H9 (cell line): ENCODE measurements around the gene FSTL4. TPM values are rescaled to one million over a fixed set of nuclear protein-coding genes. Genes with fewer than 3 reads are reported as not detected.

ENCODE experiments used
- DNase-seq: peaks from one replicate; pipeline ENCODE4 v3.0.0-alpha.2; 2017
- H2AFZ ChIP-seq: one replicate; pipeline ENCODE4 v1.6.1; 2013; ENCODE audit warnings: mild to moderate bottlenecking, low read length, control low read depth, moderate library complexity
- H2AK5ac ChIP-seq: 2 replicates; pipeline ENCODE4 v1.6.1; 2013; ENCODE audit warnings: low read length, control low read depth, mixed read lengths; ENCODE audit not compliant: insufficient read length
- H2BK120ac ChIP-seq: one replicate; pipeline ENCODE4 v1.6.1; 2013; ENCODE audit warnings: low read depth, mild to moderate bottlenecking, low read length, control low read depth, inconsistent platforms; ENCODE audit not compliant: poor library complexity, severe bottlenecking
- H2BK12ac ChIP-seq: 2 replicates; pipeline ENCODE4 v1.6.1; 2013; ENCODE audit warnings: low read length, control low read depth, mixed read lengths, low read depth; ENCODE audit not compliant: insufficient read length
- H2BK15ac ChIP-seq: 2 replicates; pipeline ENCODE4 v1.6.1; 2013; ENCODE audit warnings: low read depth, low read length, control low read depth
- H2BK20ac ChIP-seq: one replicate; pipeline ENCODE4 v1.6.1; 2013; ENCODE audit warnings: low read depth, mild to moderate bottlenecking, low read length, control low read depth, inconsistent platforms; ENCODE audit not compliant: poor library complexity, severe bottlenecking
- H2BK5ac ChIP-seq: 2 replicates; pipeline ENCODE4 v1.6.1; 2013; ENCODE audit warnings: low read length, control low read depth, mixed read lengths; ENCODE audit not compliant: insufficient read length
- H3K14ac ChIP-seq: 2 replicates; pipeline ENCODE4 v1.6.1; 2013; ENCODE audit warnings: low read length, control low read depth; ENCODE audit not compliant: insufficient read depth
- H3K18ac ChIP-seq: 2 replicates; pipeline ENCODE4 v1.6.1; 2013; ENCODE audit warnings: low read depth, mild to moderate bottlenecking, mixed read lengths, low read length, control low read depth; ENCODE audit not compliant: insufficient read length
- H3K23ac ChIP-seq: 2 replicates; pipeline ENCODE4 v1.6.1; 2013; ENCODE audit warnings: low read length, control low read depth, mixed read lengths, low read depth; ENCODE audit not compliant: insufficient read length
- H3K23me2 ChIP-seq: 2 replicates; pipeline ENCODE4 v1.6.1; 2013; ENCODE audit warnings: low read depth, mild to moderate bottlenecking, mixed read lengths, low read length, control low read depth; ENCODE audit not compliant: insufficient read length, poor library complexity, severe bottlenecking
- H3K27ac ChIP-seq: 2 replicates; pipeline ENCODE4 v1.5.1; 2013; ENCODE audit warnings: low read length, control low read depth, mixed read lengths, low read depth; ENCODE audit not compliant: insufficient read length
- H3K27me3 ChIP-seq: 2 replicates; pipeline ENCODE4 v1.6.1; 2013; ENCODE audit warnings: low read length, control low read depth, inconsistent platforms; ENCODE audit not compliant: insufficient read depth
- H3K4ac ChIP-seq: 2 replicates; pipeline ENCODE4 v1.6.1; 2013; ENCODE audit warnings: low read depth, mild to moderate bottlenecking, control low read depth, inconsistent platforms, low read length, moderate library complexity
- H3K4me1 ChIP-seq: 2 replicates; pipeline ENCODE4 v1.6.1; 2013; ENCODE audit warnings: low read length, control low read depth, inconsistent platforms; ENCODE audit not compliant: insufficient read depth
- H3K4me2 ChIP-seq: 2 replicates; pipeline ENCODE4 v1.6.1; 2013; ENCODE audit warnings: low read length, control low read depth, mixed read lengths; ENCODE audit not compliant: insufficient read length, insufficient read depth
- H3K56ac ChIP-seq: 2 replicates; pipeline ENCODE4 v1.6.1; 2013; ENCODE audit warnings: low read depth, mild to moderate bottlenecking, mixed read lengths, low read length, control low read depth; ENCODE audit not compliant: insufficient read length
- H3K79me1 ChIP-seq: 2 replicates; pipeline ENCODE4 v1.6.1; 2013; ENCODE audit warnings: low read depth, mild to moderate bottlenecking, moderate library complexity, low read length, control low read depth, inconsistent platforms; ENCODE audit not compliant: insufficient read depth, poor library complexity, severe bottlenecking
- H3K79me2 ChIP-seq: 2 replicates; pipeline ENCODE4 v1.6.1; 2013; ENCODE audit warnings: low read length, control low read depth, inconsistent platforms; ENCODE audit not compliant: insufficient read depth
- H3K9ac ChIP-seq: 2 replicates; pipeline ENCODE4 v1.6.1; 2013; ENCODE audit warnings: low read length, control low read depth, mixed read lengths; ENCODE audit not compliant: insufficient read length; ENCODE audit errors: extremely low read depth
- H3K9me3 ChIP-seq: one replicate; pipeline ENCODE4 v1.6.1; 2013; ENCODE audit warnings: low read depth, low read length, inconsistent platforms; ENCODE audit not compliant: control insufficient read depth
- H3T11ph ChIP-seq: one replicate; pipeline ENCODE4 v1.6.1; 2013; ENCODE audit warnings: mild to moderate bottlenecking, low read length, control low read depth, inconsistent platforms
- H4K20me1 ChIP-seq: one replicate; pipeline ENCODE4 v1.6.1; 2013; ENCODE audit not compliant: control insufficient read depth, insufficient read length, insufficient read depth
- H4K5ac ChIP-seq: 2 replicates; pipeline ENCODE4 v1.6.1; 2013; ENCODE audit warnings: low read depth, mild to moderate bottlenecking, mixed read lengths, low read length, control low read depth; ENCODE audit not compliant: insufficient read length
- H4K8ac ChIP-seq: replicated peaks from 2 replicates; pipeline ENCODE4 v1.6.1; 2013; ENCODE audit warnings: low read length, control low read depth, mixed read lengths, low read depth; ENCODE audit not compliant: insufficient read length
- H4K91ac ChIP-seq: 2 replicates; pipeline ENCODE4 v1.6.1; 2013; ENCODE audit warnings: low read depth, mild to moderate bottlenecking, moderate library complexity, mixed read lengths, low read length, control low read depth; ENCODE audit not compliant: insufficient read length
- H3K27ac Mint-ChIP-seq, 3 experiments: 2 replicates in 2 of 3; 3 replicates in 1 of 3; pipeline ENCODE4 v1.8.0; 2020 to 2021; ENCODE audit warnings: mixed read lengths in 3 of 3, mild to moderate bottlenecking in 1 of 3, moderate library complexity in 1 of 3
- H3K27me3 Mint-ChIP-seq: 2 replicates; pipeline ENCODE4 v1.8.0; 2021; ENCODE audit warnings: low read depth, mild to moderate bottlenecking, moderate library complexity, mixed read lengths
- H3K36me3 Mint-ChIP-seq, 3 experiments: 2 replicates in 2 of 3; 3 replicates in 1 of 3; pipeline ENCODE4 v1.8.0; 2020 to 2021; ENCODE audit warnings: low read depth in 3 of 3, mixed read lengths in 3 of 3; ENCODE audit not compliant: insufficient read depth in 1 of 3
- H3K4me1 Mint-ChIP-seq, 2 experiments: 2 replicates each; pipeline ENCODE4 v1.8.0; 2020; ENCODE audit warnings: mixed read lengths in 2 of 2
- H3K4me3 Mint-ChIP-seq, 2 experiments: 2 replicates in 1 of 2; 3 replicates in 1 of 2; pipeline ENCODE4 v1.8.0; 2020 to 2021; ENCODE audit warnings: mild to moderate bottlenecking in 2 of 2, mixed read lengths in 2 of 2, moderate library complexity in 1 of 2
- H3K9me3 Mint-ChIP-seq, 2 experiments: 2 replicates in 1 of 2; 3 replicates in 1 of 2; pipeline ENCODE4 v1.8.0; 2020; ENCODE audit warnings: mild to moderate bottlenecking in 2 of 2, mixed read lengths in 2 of 2, moderate library complexity in 1 of 2
- WGBS: extraction: QIAGEN DNeasy Blood & Tissue Kit; methylation state at CpG from one replicate; pipeline ENCODE4 v1.1.7; 2013; ENCODE audit warnings: missing lambda C conversion rate, low lambda C conversion rate, mixed read lengths; ENCODE audit not compliant: insufficient read length; ENCODE audit errors: extremely low coverage; 5-methylcytosine and 5-hydroxymethylcytosine counted together
- total RNA-seq: library from RNA; stranded (reverse); gene quantifications from 2 replicates; pipeline ENCODE4 v1.2.1, GENCODE V29; 2021
- TF ChIP-seq, protein P1 (sequence below): fragments of 200-600 bp; sonication (generic); conservative IDR thresholded peaks from 3 replicates; pipeline ENCODE4 v1.8.0; 2021; ENCODE audit warnings: antibody characterized with exemption, mild to moderate bottlenecking

Gene FSTL4
- total RNA-seq, 1 experiment from 2014 or later, result 5.7 TPM

GRCh38 chr5:133613743-133614142, 1.4 kb upstream of the FSTL4 start:
- Mint-ChIP-seq H3K36me3 (no peaks in the 10 kb centered on the region), H3K4me1 (peaks cover 15 to 16% of the 10 kb centered on the region in 2 experiments), H3K27me3 (peaks cover 67% of the 10 kb centered on the region), H3K27ac (no peak overlapping the region), H3K9me3 (no peaks in the 10 kb centered on the region), H3K4me3 (no peak overlapping the region)
- no peak overlapping the region for H3K4me2 ChIP-seq
- H2BK5ac ChIP-seq, result no peak overlapping the region
- peaks cover 26% of the 10 kb centered on the region; the same call in 1 of the 2 replicates for H3K27me3 ChIP-seq
- no peak overlapping the region for H3K56ac ChIP-seq
- H4K5ac ChIP-seq, result no peak overlapping the region
- WGBS, result no CpG with 5 or more reads among the region's 2 CpGs
- TF ChIP-seq, protein P1, sequence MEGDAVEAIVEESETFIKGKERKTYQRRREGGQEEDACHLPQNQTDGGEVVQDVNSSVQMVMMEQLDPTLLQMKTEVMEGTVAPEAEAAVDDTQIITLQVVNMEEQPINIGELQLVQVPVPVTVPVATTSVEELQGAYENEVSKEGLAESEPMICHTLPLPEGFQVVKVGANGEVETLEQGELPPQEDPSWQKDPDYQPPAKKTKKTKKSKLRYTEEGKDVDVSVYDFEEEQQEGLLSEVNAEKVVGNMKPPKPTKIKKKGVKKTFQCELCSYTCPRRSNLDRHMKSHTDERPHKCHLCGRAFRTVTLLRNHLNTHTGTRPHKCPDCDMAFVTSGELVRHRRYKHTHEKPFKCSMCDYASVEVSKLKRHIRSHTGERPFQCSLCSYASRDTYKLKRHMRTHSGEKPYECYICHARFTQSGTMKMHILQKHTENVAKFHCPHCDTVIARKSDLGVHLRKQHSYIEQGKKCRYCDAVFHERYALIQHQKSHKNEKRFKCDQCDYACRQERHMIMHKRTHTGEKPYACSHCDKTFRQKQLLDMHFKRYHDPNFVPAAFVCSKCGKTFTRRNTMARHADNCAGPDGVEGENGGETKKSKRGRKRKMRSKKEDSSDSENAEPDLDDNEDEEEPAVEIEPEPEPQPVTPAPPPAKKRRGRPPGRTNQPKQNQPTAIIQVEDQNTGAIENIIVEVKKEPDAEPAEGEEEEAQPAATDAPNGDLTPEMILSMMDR, result no peak
- no peak overlapping the region for H2BK12ac ChIP-seq
- no peak overlapping the region for H3K14ac ChIP-seq
- no peak for DNase-seq
- H2BK20ac ChIP-seq, result no peak overlapping the region
- no peaks in the 10 kb centered on the region for H4K20me1 ChIP-seq
- no peak overlapping the region for H4K91ac ChIP-seq
- no peak overlapping the region for H3K18ac ChIP-seq
- no peak overlapping the region for H2AFZ ChIP-seq
- H3K79me2 ChIP-seq, result no peaks in the 10 kb centered on the region
- no peak overlapping the region for H2BK120ac ChIP-seq
- H3K27ac ChIP-seq, result no peak overlapping the region
- no peak overlapping the region for H3T11ph ChIP-seq
- no peaks in the 10 kb centered on the region for H3K4me1 ChIP-seq
- H3K23ac ChIP-seq, result no peak overlapping the region
- no peak overlapping the region for H4K8ac ChIP-seq
- H3K79me1 ChIP-seq, result no peaks in the 10 kb centered on the region
- no peak overlapping the region for H3K9ac ChIP-seq
- H3K23me2 ChIP-seq, result peaks cover 15% of the 10 kb centered on the region
- no peak overlapping the region for H3K4ac ChIP-seq
- no peak overlapping the region for H2AK5ac ChIP-seq
- no peaks in the 10 kb centered on the region for H3K9me3 ChIP-seq
- H2BK15ac ChIP-seq, result no peak overlapping the region
